DND-41 (cell line): ENCODE measurements around the gene KRI1.

Experiments
- ATAC-seq: fragments of 200-7000 bp; cut with Tn5 transposase; 3 replicates; pipeline ENCODE4 v1.9.1; 2021; ENCODE audit warnings: low read depth; ENCODE audit not compliant: insufficient read depth
- DNase-seq: peaks from one replicate; pipeline ENCODE4 v3.0.0-alpha.2; 2020
- H2AFZ ChIP-seq: 2 replicates; pipeline ENCODE4 v1.6.0; 2012; ENCODE audit warnings: low read depth, low read length
- H3K27ac ChIP-seq: 2 replicates; pipeline ENCODE4 v1.5.1; 2012; ENCODE audit warnings: low read length, inconsistent platforms
- H3K27me3 ChIP-seq: fragments of 200-600 bp; sonication (generic); 2 replicates; pipeline ENCODE4 v1.6.0; 2012; ENCODE audit warnings: low read length, mild to moderate bottlenecking, inconsistent platforms; ENCODE audit not compliant: insufficient read depth, poor library complexity
- H3K36me3 ChIP-seq: 2 replicates; pipeline ENCODE4 v1.5.1; 2012; ENCODE audit warnings: low read length, inconsistent platforms; ENCODE audit not compliant: insufficient read depth
- H3K4me1 ChIP-seq: 2 replicates; pipeline ENCODE4 v1.5.1; 2012; ENCODE audit warnings: mild to moderate bottlenecking, low read length; ENCODE audit not compliant: insufficient read depth
- H3K4me2 ChIP-seq: 2 replicates; pipeline ENCODE4 v1.6.0; 2012; ENCODE audit warnings: mild to moderate bottlenecking, moderate library complexity, low read length, inconsistent platforms; ENCODE audit not compliant: insufficient read depth
- H3K4me3 ChIP-seq, 2 experiments: fragments of 200-600 bp in 1 of 2; shearing (Covaris generic) in 1 of 2; 2 replicates each; pipeline ENCODE4 v1.5.1; 2012 to 2016; ENCODE audit warnings: inconsistent platforms in 2 of 2, low read length in 2 of 2, mild to moderate bottlenecking in 2 of 2, low read depth in 1 of 2, moderate library complexity in 1 of 2
- H3K79me2 ChIP-seq: 2 replicates; pipeline ENCODE4 v1.6.0; 2012; ENCODE audit warnings: low read length, inconsistent platforms; ENCODE audit not compliant: insufficient read depth
- H3K9ac ChIP-seq: 2 replicates; pipeline ENCODE4 v1.6.0; 2012; ENCODE audit warnings: low read depth, mild to moderate bottlenecking, inconsistent platforms, low read length, moderate library complexity
- H3K9me3 ChIP-seq: 2 replicates; pipeline ENCODE4 v1.5.1; 2012; ENCODE audit warnings: low read length, moderate library complexity, mild to moderate bottlenecking, inconsistent platforms; ENCODE audit not compliant: insufficient read depth, severe bottlenecking
- H4K20me1 ChIP-seq: 2 replicates; pipeline ENCODE4 v1.6.0; 2012; ENCODE audit warnings: low read length; ENCODE audit not compliant: insufficient read depth
- EZH2 ChIP-seq: IDR thresholded peaks from 3 replicates; pipeline ENCODE4 v1.6.1; 2012; ENCODE audit warnings: borderline replicate concordance, low read depth, mild to moderate bottlenecking, moderate library complexity, low read length, inconsistent platforms; ENCODE audit not compliant: severe bottlenecking
- TF ChIP-seq, protein P1 (sequence below): IDR thresholded peaks from 2 replicates; pipeline ENCODE4 v1.5.1; 2012; ENCODE audit warnings: borderline replicate concordance, low read length, moderate library complexity, mild to moderate bottlenecking; ENCODE audit not compliant: poor library complexity, severe bottlenecking; ENCODE audit errors: extremely low read depth

Gene KRI1

DNA sequence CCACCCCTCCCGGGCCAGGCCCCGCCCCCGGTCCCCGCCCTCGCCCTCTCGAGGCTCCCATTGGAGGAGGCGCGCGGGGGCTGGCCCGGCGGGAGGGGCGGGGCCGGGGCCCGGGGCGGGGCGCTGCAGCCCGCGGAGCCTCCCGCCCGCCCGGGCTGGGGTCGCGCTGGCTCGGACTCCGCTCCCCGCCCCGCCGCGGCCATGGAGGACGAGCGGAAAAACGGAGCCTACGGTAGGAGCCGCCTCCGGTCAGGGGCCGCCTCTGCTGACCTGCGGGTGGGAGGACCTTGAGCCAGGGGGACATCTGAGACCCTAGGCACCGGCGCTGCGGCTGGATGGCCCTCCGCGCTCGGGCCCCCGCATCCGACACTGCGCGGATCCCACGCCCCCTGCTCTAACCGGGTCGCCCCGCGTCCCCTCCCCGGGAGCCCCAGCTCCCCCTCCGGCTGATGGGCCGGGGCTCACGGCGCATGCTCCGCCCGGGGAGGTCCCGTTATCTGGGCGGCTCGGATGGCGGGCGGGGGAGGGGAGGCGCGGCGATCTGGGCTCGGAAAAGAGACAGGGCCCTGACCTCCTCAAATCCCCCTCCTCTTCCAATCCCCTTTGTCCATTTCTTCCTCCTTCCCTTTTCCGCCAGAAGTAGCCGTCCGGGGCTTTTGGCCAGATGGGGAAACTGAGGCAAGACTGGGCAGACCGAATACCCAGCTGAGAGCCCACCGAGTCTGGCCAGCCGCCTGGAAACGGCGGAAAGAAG lies 36.7 kb upstream of the KRI1 start:
- peak; percentile 80 for ATAC-seq

DNA sequence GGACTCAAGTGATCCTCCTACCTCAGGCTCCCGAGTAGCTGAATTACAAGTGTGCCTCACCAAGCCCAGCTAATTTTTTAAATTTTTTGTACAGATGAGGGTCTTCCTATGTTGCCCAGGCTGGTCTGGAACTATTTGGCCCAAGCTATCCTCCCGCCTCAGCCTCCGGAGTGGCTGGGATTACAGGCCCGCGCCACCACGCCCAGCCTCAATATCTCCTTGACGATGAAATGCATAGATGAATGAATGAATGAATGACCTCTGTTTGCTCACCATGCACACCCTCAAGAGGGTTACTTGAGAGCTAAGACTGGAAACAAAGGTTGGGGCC lies 36.2 kb upstream of the KRI1 start:
- Histone ChIP-seq H3K4me3 (peak overlapping the region in 1 of 2 experiments; percentile 49; a peak in 1 of 4 replicates), H3K4me1 (peaks cover 26% of the 10 kb centered on the region), H3K79me2 (peaks cover 39% of the 10 kb centered on the region), H4K20me1 (peaks cover 13% of the 10 kb centered on the region), H3K27ac (no peak overlapping the region), H3K4me2 (peak overlapping the region; percentile 56; the same call in 1 of the 2 replicates), H3K27me3 (no peaks in the 10 kb centered on the region), H3K9me3 (no peaks in the 10 kb centered on the region), H3K9ac (no peak overlapping the region), H2AFZ (peak overlapping the region; percentile 69), H3K36me3 (peaks cover 3% of the 10 kb centered on the region; the same call in 1 of the 2 replicates)
- ATAC-seq (no peak), DNase-seq (no peak)
- TF ChIP-seq EZH2, result no peak
- TF ChIP-seq, protein P1, sequence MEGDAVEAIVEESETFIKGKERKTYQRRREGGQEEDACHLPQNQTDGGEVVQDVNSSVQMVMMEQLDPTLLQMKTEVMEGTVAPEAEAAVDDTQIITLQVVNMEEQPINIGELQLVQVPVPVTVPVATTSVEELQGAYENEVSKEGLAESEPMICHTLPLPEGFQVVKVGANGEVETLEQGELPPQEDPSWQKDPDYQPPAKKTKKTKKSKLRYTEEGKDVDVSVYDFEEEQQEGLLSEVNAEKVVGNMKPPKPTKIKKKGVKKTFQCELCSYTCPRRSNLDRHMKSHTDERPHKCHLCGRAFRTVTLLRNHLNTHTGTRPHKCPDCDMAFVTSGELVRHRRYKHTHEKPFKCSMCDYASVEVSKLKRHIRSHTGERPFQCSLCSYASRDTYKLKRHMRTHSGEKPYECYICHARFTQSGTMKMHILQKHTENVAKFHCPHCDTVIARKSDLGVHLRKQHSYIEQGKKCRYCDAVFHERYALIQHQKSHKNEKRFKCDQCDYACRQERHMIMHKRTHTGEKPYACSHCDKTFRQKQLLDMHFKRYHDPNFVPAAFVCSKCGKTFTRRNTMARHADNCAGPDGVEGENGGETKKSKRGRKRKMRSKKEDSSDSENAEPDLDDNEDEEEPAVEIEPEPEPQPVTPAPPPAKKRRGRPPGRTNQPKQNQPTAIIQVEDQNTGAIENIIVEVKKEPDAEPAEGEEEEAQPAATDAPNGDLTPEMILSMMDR, result no peak

More for the DNA sequence above, 36.7 kb upstream of the KRI1 start:
- Histone ChIP-seq H3K4me3 (peak overlapping the region; percentile 55 to 72), H3K9me3 (no peaks in the 10 kb centered on the region), H3K79me2 (peaks cover 44% of the 10 kb centered on the region), H3K36me3 (peaks cover 3% of the 10 kb centered on the region; the same call in 1 of the 2 replicates), H2AFZ (peak overlapping the region; percentile 72), H3K27me3 (no peaks in the 10 kb centered on the region), H3K4me2 (peak overlapping the region; percentile 76), H3K4me1 (peaks cover 26% of the 10 kb centered on the region), H3K27ac (peak overlapping the region; percentile 85), H3K9ac (peak overlapping the region; percentile 85), H4K20me1 (peaks cover 13% of the 10 kb centered on the region)
- TF ChIP-seq, protein P1, result no peak
- TF ChIP-seq EZH2, result no peak
- DNase-seq, result peak; percentile 89

DNA sequence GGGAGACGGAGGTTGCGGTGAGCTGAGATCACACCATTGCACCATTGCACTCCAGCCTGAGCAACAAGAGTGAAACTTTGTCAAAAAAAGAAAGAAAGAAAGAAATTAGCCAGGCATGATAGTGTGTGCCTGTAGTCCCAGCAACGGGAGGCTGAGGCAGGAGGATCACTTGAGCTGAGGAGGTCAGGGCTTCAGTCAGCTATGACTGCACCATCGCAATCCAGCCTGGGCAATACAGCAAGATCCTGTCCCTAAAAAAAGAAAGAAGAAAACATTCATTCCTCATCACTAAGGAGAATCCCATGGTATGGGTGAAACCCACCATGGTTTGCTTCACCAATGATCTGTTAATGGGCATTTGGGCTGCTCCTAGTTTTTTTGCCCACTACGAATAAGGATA lies 34.3 kb upstream of the KRI1 start:
- no peak overlapping the region for H3K27ac ChIP-seq
- peaks cover 28% of the 10 kb centered on the region for H3K79me2 ChIP-seq
- H3K9me3 ChIP-seq, result no peaks in the 10 kb centered on the region
- no peaks in the 10 kb centered on the region for H3K27me3 ChIP-seq
- no peak overlapping the region for H2AFZ ChIP-seq
- ATAC-seq (no peak), DNase-seq (no peak)
- no peak overlapping the region for H3K4me2 ChIP-seq
- H3K4me1 ChIP-seq, result peaks cover 26% of the 10 kb centered on the region
- TF ChIP-seq, protein P1, result no peak
- TF ChIP-seq EZH2, result no peak
- peaks cover 13% of the 10 kb centered on the region for H4K20me1 ChIP-seq
- H3K9ac ChIP-seq, result no peak overlapping the region
- H3K4me3 ChIP-seq, result no peak overlapping the region
- peaks cover 3% of the 10 kb centered on the region; the same call in 1 of the 2 replicates for H3K36me3 ChIP-seq
